Neural progenitor cell (in vitro differentiated cells): ENCODE measurements around the gene IL21R. TPM values are rescaled to one million over a fixed set of nuclear protein-coding genes. Genes with fewer than 3 reads are reported as not detected.

Experiments
- DNase-seq: peaks from one replicate; pipeline ENCODE4 v3.0.0-alpha.2; 2016; ENCODE audit warnings: low spot score
- H2AFZ ChIP-seq: fragments of 200-600 bp; sonication (generic); replicated peaks from 2 replicates; pipeline ENCODE4 v1.6.1; 2016; ENCODE audit warnings: antibody characterized with exemption
- H3F3A ChIP-seq: fragments of 200-600 bp; sonication (generic); 2 replicates; pipeline ENCODE4 v1.6.1; 2016; ENCODE audit warnings: antibody characterized with exemption, low read depth
- H3K27ac ChIP-seq: fragments of 200-600 bp; sonication (generic); 2 replicates; pipeline ENCODE4 v1.5.1; 2016; ENCODE audit warnings: mild to moderate bottlenecking
- H3K27me3 ChIP-seq: fragments of 200-600 bp; sonication (generic); 2 replicates; pipeline ENCODE4 v1.6.1; 2016; ENCODE audit warnings: mild to moderate bottlenecking, moderate library complexity
- H3K36me3 ChIP-seq: fragments of 200-600 bp; sonication (generic); 2 replicates; pipeline ENCODE4 v1.5.1; 2016
- H3K4me1 ChIP-seq: fragments of 200-600 bp; sonication (generic); 2 replicates; pipeline ENCODE4 v1.6.1; 2016; ENCODE audit warnings: mixed run types
- H3K4me2 ChIP-seq: fragments of 200-600 bp; sonication (generic); 2 replicates; pipeline ENCODE4 v1.6.1; 2016
- H3K4me3 ChIP-seq: fragments of 200-600 bp; sonication (generic); 2 replicates; pipeline ENCODE4 v1.5.1; 2016
- H3K79me2 ChIP-seq: fragments of 200-600 bp; sonication (generic); 2 replicates; pipeline ENCODE4 v1.6.1; 2016; ENCODE audit warnings: low read depth
- H3K9ac ChIP-seq: fragments of 200-600 bp; sonication (generic); 2 replicates; pipeline ENCODE4 v1.6.1; 2016
- H3K9me3 ChIP-seq: fragments of 200-600 bp; sonication (generic); 2 replicates; pipeline ENCODE4 v1.5.1; 2016; ENCODE audit warnings: low read depth
- H4K20me1 ChIP-seq: fragments of 200-600 bp; sonication (generic); 2 replicates; pipeline ENCODE4 v1.6.1; 2016; ENCODE audit warnings: low read depth
- H3K27ac Mint-ChIP-seq: 3 replicates; pipeline ENCODE4 v1.8.0; 2021; ENCODE audit warnings: mixed read lengths
- H3K27me3 Mint-ChIP-seq: 2 replicates; pipeline ENCODE4 v1.8.0; 2022; ENCODE audit warnings: low read depth, mild to moderate bottlenecking, inconsistent platforms, moderate library complexity, mixed read lengths; ENCODE audit not compliant: insufficient read depth
- H3K36me3 Mint-ChIP-seq: 3 replicates; pipeline ENCODE4 v1.8.0; 2021; ENCODE audit warnings: mixed read lengths
- H3K4me1 Mint-ChIP-seq: 3 replicates; pipeline ENCODE4 v1.8.0; 2021; ENCODE audit warnings: mixed read lengths
- H3K4me3 Mint-ChIP-seq: 3 replicates; pipeline ENCODE4 v1.8.0; 2021; ENCODE audit warnings: mild to moderate bottlenecking, moderate library complexity, mixed read lengths
- H3K9me3 Mint-ChIP-seq: 3 replicates; pipeline ENCODE4 v1.8.0; 2020; ENCODE audit warnings: mixed read lengths
- CTCF ChIP-seq: fragments of 200-600 bp; sonication (generic); IDR thresholded peaks from 2 replicates; pipeline ENCODE4 v1.5.1; 2017; ENCODE audit warnings: antibody characterized with exemption, mild to moderate bottlenecking
- EZH2 ChIP-seq: fragments of 200-600 bp; sonication (generic); IDR thresholded peaks from 2 replicates; pipeline ENCODE4 v1.6.1; 2017; ENCODE audit warnings: antibody characterized with exemption, mild to moderate bottlenecking, moderate library complexity
- EZH2phosphoT487 ChIP-seq: fragments of 200-600 bp; sonication (generic); IDR thresholded peaks from 2 replicates; pipeline ENCODE4 v1.6.1; 2017; ENCODE audit warnings: antibody characterized with exemption
- total RNA-seq: library from RNA; depleted of rRNA; stranded (reverse); fragments of >200 nt; gene quantifications from 2 replicates; pipeline ENCODE4 v1.2.3, GENCODE V29; 2015; ENCODE audit warnings: low replicate concordance

The IL21R gene
- total RNA-seq, 1 donor from 2014 or later: not detected

DNA sequence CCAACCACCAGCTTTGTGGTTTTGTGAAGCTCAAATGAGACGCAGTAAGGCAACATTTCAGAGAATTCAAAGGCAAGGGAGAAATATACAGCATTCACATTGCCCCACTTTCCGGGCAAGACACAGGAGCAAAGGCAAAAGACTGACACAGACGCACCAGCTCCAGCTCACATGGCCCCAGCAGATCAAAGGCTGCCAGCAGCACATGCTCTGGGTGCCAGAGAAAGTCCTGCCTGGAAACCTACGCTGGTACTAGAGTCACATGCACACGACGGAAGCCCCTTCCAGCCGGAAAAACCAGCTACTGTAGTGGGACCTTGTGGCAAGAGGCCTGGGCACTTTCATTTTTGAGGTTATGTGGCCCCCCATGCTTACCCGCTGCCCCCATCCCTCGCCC is 97.7 kb downstream of the IL21R start:
- H4K20me1 ChIP-seq: no peaks in the 10 kb centered on the region
- H3K27ac Mint-ChIP-seq: no peak overlapping the region

DNA sequence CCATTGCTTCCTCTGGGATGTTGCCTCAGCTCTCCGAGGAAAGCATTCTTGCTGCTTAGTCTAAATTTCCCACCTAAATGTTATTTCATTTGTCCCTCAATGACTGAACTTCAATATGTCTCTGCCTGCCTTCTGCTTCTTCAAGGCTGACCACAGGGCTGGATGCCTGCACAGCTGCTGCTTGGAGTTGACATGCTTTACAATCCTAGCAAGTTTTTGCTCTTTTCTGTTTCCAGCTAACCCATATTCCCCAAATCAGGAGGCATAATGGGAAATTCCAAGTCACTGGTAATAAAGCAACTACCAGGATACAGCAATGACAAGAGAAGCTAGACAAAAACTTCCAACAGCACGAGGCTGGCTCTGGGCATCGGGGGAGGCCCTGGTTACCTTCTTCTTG is 98.8 kb downstream of the IL21R start:
- H3K36me3 Mint-ChIP-seq: peaks cover 48% of the 10 kb centered on the region
- Histone ChIP-seq H3K4me3 (no peak overlapping the region), H3K9me3 (no peaks in the 10 kb centered on the region), H3K9ac (no peak overlapping the region), H3K36me3 (peaks cover 4% of the 10 kb centered on the region), H2AFZ (no peak overlapping the region), H4K20me1 (no peaks in the 10 kb centered on the region), H3K79me2 (no peaks in the 10 kb centered on the region), H3K4me1 (no peaks in the 10 kb centered on the region), H3F3A (no peaks in the 10 kb centered on the region), H3K27ac (no peak overlapping the region), H3K27me3 (no peaks in the 10 kb centered on the region), H3K4me2 (no peak overlapping the region)
- no peaks in the 10 kb centered on the region for H3K9me3 Mint-ChIP-seq
- no peak for TF ChIP-seq CTCF
- no peak for TF ChIP-seq EZH2
- no peak for TF ChIP-seq EZH2phosphoT487
- no peaks in the 10 kb centered on the region for H3K27me3 Mint-ChIP-seq
- H3K27ac Mint-ChIP-seq: no peak overlapping the region
- no peak overlapping the region for H3K4me3 Mint-ChIP-seq
- DNase-seq: no peak
- H3K4me1 Mint-ChIP-seq: no peaks in the 10 kb centered on the region

More for the DNA sequence above, 97.7 kb downstream of the IL21R start:
- H3K4me1 Mint-ChIP-seq: no peaks in the 10 kb centered on the region
- Histone ChIP-seq H3K27me3 (no peaks in the 10 kb centered on the region), H3K79me2 (no peaks in the 10 kb centered on the region), H3K4me2 (no peak overlapping the region), H3K27ac (no peak overlapping the region), H3K9ac (no peak overlapping the region), H3K4me3 (no peak overlapping the region), H3K4me1 (no peaks in the 10 kb centered on the region), H3K9me3 (no peaks in the 10 kb centered on the region), H3F3A (no peaks in the 10 kb centered on the region), H2AFZ (no peak overlapping the region), H3K36me3 (peaks cover 4% of the 10 kb centered on the region)
- H3K27me3 Mint-ChIP-seq: no peaks in the 10 kb centered on the region
- no peaks in the 10 kb centered on the region for H3K9me3 Mint-ChIP-seq
- no peak for DNase-seq
- H3K36me3 Mint-ChIP-seq: peaks cover 43% of the 10 kb centered on the region
- H3K4me3 Mint-ChIP-seq: no peak overlapping the region
- TF ChIP-seq EZH2 (no peak), EZH2phosphoT487 (no peak), CTCF (no peak)

Other genes starting within 250 kb of the IL21R start
- 6.5 and 11.9 TPM in 2 replicates for gene KDM8, start 198.6 kb upstream of the IL21R start, total RNA-seq
- 44.6 and 83.4 TPM in 2 replicates for gene NSMCE1, start 133.4 kb upstream of the IL21R start, total RNA-seq
- 6.6 and 9.6 TPM in 2 replicates for gene IL4R, start 88.2 kb upstream of the IL21R start, total RNA-seq
- 60.9 and 117 TPM in 2 replicates for gene GTF3C1, start 147.7 kb downstream of the IL21R start, total RNA-seq
- 10.0 and 20.9 TPM in 2 replicates for gene KATNIP, start 148.0 kb downstream of the IL21R start, total RNA-seq